22Rv1 (cell line): ENCODE data around the gene LCN10.
A peak's percentile ranks its signal among the peaks of the same experiment; 100 is the strongest.

Experiments
- H3K27ac ChIP-seq: fragments of 450-650 bp; 2 replicates; pipeline ENCODE4 v1.5.1; 2017
- CTCF ChIP-seq: fragments of 450-650 bp; IDR thresholded peaks from 2 replicates; pipeline ENCODE4 v1.5.1; 2017; ENCODE audit warnings: mild to moderate bottlenecking
- ZFX ChIP-seq: fragments of 450-650 bp; IDR thresholded peaks from 2 replicates; pipeline ENCODE4 v1.6.1; 2017; ENCODE audit warnings: antibody characterized with exemption, borderline replicate concordance

Gene LCN10

GRCh38 chr9:136766410-136767120, 23.8 kb upstream of the LCN10 start:
- peak; percentile 75 for TF ChIP-seq CTCF
- 0 out of 2 replicates have a peak overlapping the region, but pooled peaks have one; percentile 7 for H3K27ac ChIP-seq

DNA sequence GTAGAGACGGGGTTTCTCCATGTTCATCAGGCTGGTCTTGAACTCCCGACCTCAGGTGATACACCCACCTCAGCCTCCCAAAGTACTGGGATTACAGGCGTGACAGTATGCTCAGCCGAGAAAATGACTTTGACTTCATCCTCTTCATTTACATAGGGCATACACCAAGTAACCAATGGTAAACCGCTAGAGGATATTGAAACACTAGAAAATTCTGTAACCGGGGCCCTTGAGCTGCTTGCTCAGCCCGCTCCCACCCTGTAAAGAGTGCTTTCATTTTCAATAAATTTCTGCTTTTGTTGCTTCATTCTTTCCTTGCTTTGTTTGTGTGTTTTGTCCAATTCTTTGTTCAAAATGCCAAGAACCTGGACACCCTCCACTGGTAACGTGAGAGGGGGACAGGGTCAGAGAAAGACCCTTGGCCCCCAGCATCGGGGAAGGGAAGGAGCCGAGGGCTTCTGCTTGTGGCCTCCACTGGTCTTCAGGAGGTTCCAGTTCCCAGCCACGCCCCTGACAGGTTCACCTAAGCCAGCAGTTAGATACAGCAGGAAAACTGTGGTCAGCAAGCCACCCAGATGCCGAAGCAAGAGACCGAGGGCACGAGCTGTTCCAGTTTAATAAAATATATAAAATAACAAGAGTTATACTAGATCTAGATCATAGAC, 23.1 kb upstream of the LCN10 start:
- H3K27ac ChIP-seq: 0 out of 2 replicates have a peak overlapping the region, but pooled peaks have one; percentile 7

DNA sequence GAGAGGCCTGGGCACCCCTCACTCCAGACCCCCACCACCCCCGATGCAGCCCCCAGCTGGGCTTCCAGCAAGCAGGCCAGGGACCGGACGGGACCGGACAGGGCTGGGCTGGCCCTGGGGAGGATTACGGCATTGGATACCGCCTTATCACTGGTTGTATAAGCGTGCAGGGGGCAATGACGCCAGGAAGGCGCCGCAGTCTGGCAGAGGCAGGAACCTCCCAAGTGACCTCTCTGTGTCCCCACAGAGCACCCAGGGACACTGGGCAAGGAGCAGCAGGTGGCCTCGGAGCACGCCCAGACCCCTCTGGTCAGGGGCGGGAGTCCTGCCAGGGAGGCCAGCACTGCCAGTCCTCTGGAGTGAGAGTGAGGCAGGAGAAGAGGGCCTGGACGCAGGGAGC, 22.3 kb upstream of the LCN10 start:
- no peak for TF ChIP-seq CTCF
- TF ChIP-seq ZFX: no peak
- H3K27ac ChIP-seq: no peak overlapping the region

GRCh38 chr9:136764301-136764891, 21.7 kb upstream of the LCN10 start, which contains the start of gene LCN15:
TSS of gene LCN15 (minus strand) at chr9:136764518. CDS start at chr9:136764488, 30 bp downstream.
- no peak for TF ChIP-seq ZFX
- TF ChIP-seq CTCF: no peak
- H3K27ac ChIP-seq: no peak within 1 kb of the TSS

DNA sequence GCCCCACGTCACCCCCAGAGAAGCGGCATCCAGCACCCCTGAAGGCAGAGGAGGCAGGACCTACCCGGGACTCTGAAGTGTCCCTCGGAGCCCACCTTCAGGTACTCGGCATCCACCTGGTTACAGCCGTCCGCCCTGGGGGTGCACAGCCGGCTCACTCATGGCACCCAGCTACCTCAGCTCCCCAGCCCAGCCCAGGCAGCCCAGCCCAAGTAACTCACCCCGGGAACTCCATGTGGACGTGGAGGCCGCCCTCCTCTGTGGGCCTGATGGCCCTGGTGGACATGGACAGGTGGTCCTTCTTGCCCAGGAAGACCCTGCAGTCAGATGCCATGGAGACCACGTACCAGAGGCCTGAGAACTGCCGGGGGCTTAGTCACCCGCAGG, 20.9 kb upstream of the LCN10 start:
- H3K27ac ChIP-seq: no peak overlapping the region
- TF ChIP-seq ZFX: no peak
- TF ChIP-seq CTCF: no peak

GRCh38 chr9:136762915-136763648, 20.3 kb upstream of the LCN10 start:
- H3K27ac ChIP-seq: peak overlapping the region; percentile 40; the same call in 1 of the 2 replicates
- 0 out of 2 replicates have a peak, but pooled peaks have one; percentile 5 for TF ChIP-seq CTCF
- TF ChIP-seq ZFX: no peak

GRCh38 chr9:136762221-136762691, 19.5 kb upstream of the LCN10 start:
- H3K27ac ChIP-seq: peak overlapping the region; percentile 40; the same call in 1 of the 2 replicates
- TF ChIP-seq CTCF: no peak
